SK-N-SH (cell line): Measurements from ENCODE around the gene AGO3. TPM values are rescaled to one million over a fixed set of nuclear protein-coding genes. Genes with fewer than 3 reads are reported as not detected.

Source experiments
- CTCF ChIA-PET: fragments of 300-600, 350-600 bp; formaldehyde crosslinking; extraction: SDS; loops from one replicate; lab custom pipeline; 2021; lab: Yijun Ruan, JAX
- POLR2A ChIA-PET: fragments of 350-600 bp; sonication (Branson Sonifier 250); formaldehyde crosslinking; extraction: SDS; loops from one replicate; lab custom pipeline; 2020; ENCODE audit warnings: antibody characterized with exemption, inconsistent platforms; lab: Yijun Ruan, JAX
- DNase-seq: peaks from one replicate; pipeline ENCODE4 v3.0.0; 2012
- H2AFZ ChIP-seq: fragments of 200-600 bp; sonication (generic); 2 replicates; pipeline ENCODE4 v1.8.1; 2016; ENCODE audit warnings: antibody characterized with exemption, mild to moderate bottlenecking, low read depth
- H3F3A ChIP-seq: fragments of 200-600 bp; sonication (generic); replicated peaks from 2 replicates; pipeline ENCODE3; 2016; ENCODE audit warnings: antibody characterized with exemption, mild to moderate bottlenecking; ENCODE audit not compliant: insufficient read depth
- H3K27ac ChIP-seq, 2 experiments: fragments of 200-500 bp in 1 of 2; fragments of 200-600 bp in 1 of 2; sonication (Bioruptor generic) in 1 of 2; sonication (generic), shearing (Covaris generic) in 1 of 2; 2 replicates each; pipeline versions ENCODE4 v1.5.1 to v1.6.1; 2014 to 2016; ENCODE audit warnings: low read depth in 2 of 2, inconsistent platforms in 1 of 2, low read length in 1 of 2, mild to moderate bottlenecking in 1 of 2, mixed read lengths in 1 of 2
- H3K27me3 ChIP-seq: fragments of 200-600 bp; sonication (generic), shearing (Covaris generic); 2 replicates; pipeline ENCODE4 v1.6.1; 2016; ENCODE audit warnings: mixed run types; ENCODE audit not compliant: insufficient read depth
- H3K36me3 ChIP-seq, 2 experiments: fragments of 200-500 bp in 1 of 2; fragments of 200-600 bp in 1 of 2; sonication (Bioruptor generic) in 1 of 2; sonication (generic) in 1 of 2; replicated peaks in 1 of 2; 2 replicates each; pipeline versions ENCODE3 to v1.5.1; 2014 to 2016; ENCODE audit warnings: low read length in 1 of 2, mild to moderate bottlenecking in 1 of 2; ENCODE audit not compliant: insufficient read depth in 2 of 2, control insufficient read depth in 1 of 2
- H3K4me1 ChIP-seq, 2 experiments: fragments of 200-500 bp in 1 of 2; fragments of 200-600 bp in 1 of 2; sonication (Bioruptor generic) in 1 of 2; sonication (generic), shearing (Covaris generic) in 1 of 2; 2 replicates each; pipeline versions ENCODE4 v1.5.1 to v1.6.1; 2014 to 2016; ENCODE audit warnings: low read depth in 1 of 2, low read length in 1 of 2, mixed run types in 1 of 2; ENCODE audit not compliant: insufficient read depth in 2 of 2, control insufficient read depth in 1 of 2
- H3K4me2 ChIP-seq: fragments of 200-600 bp; sonication (generic), shearing (Covaris generic); 2 replicates; pipeline ENCODE4 v1.6.1; 2017; ENCODE audit warnings: mixed run types
- H3K4me3 ChIP-seq, 2 experiments: fragments of 200-500 bp in 1 of 2; fragments of 200-600 bp in 1 of 2; sonication (Bioruptor generic) in 1 of 2; sonication (generic), shearing (Covaris generic) in 1 of 2; 2 replicates each; pipeline versions ENCODE4 v1.5.1 to v1.8.1; 2014 to 2016; ENCODE audit warnings: low read depth in 2 of 2, inconsistent platforms in 1 of 2, low read length in 1 of 2, mild to moderate bottlenecking in 1 of 2, mixed read lengths in 1 of 2, moderate library complexity in 1 of 2
- H3K79me2 ChIP-seq: fragments of 200-600 bp; sonication (generic); 2 replicates; pipeline ENCODE4 v1.8.1; 2017; ENCODE audit warnings: mild to moderate bottlenecking; ENCODE audit not compliant: insufficient read depth
- H3K9ac ChIP-seq: fragments of 200-600 bp; sonication (generic); 2 replicates; pipeline ENCODE4 v1.6.1; 2017; ENCODE audit warnings: mixed run types
- H3K9me2 ChIP-seq: fragments of 200-600 bp; sonication (generic); 2 replicates; pipeline ENCODE4 v1.6.1; 2017; ENCODE audit warnings: mixed run types
- H3K9me3 ChIP-seq: fragments of 200-600 bp; sonication (generic); 2 replicates; pipeline ENCODE4 v1.6.1; 2017; ENCODE audit warnings: mixed run types, mild to moderate bottlenecking, moderate library complexity
- H4K20me1 ChIP-seq: fragments of 200-600 bp; sonication (generic); 2 replicates; pipeline ENCODE4 v1.6.1; 2017; ENCODE audit warnings: mild to moderate bottlenecking, mixed run types; ENCODE audit not compliant: insufficient read depth
- CHD2 ChIP-seq: fragments of 150-350 bp; IDR thresholded peaks from 2 replicates; pipeline ENCODE4 v1.6.1; 2018; ENCODE audit warnings: low read length; ENCODE audit not compliant: partially characterized antibody
- EP300 ChIP-seq, 2 experiments: IDR thresholded peaks; 2 replicates each; pipeline versions ENCODE4 v1.4.0 to v1.6.1; 2012; ENCODE audit warnings: borderline replicate concordance in 1 of 2, low read depth in 1 of 2, low read length in 1 of 2
- FOXJ3 ChIP-seq: sonication (generic); formaldehyde crosslinking; IDR thresholded peaks from 2 replicates; pipeline ENCODE4 v1.5.1; 2020; ENCODE audit warnings: mild to moderate bottlenecking, missing genetic modification reagents
- GABPA ChIP-seq: IDR thresholded peaks from 2 replicates; pipeline ENCODE4 v1.4.0; 2012; ENCODE audit warnings: low read depth, mild to moderate bottlenecking
- JUND ChIP-seq: IDR thresholded peaks from 2 replicates; pipeline ENCODE4 v1.4.0; 2012
- MAX ChIP-seq: IDR thresholded peaks from 2 replicates; pipeline ENCODE4 v1.4.0; 2012; ENCODE audit warnings: low read depth
- NRF1 ChIP-seq: IDR thresholded peaks from 2 replicates; pipeline ENCODE4 v1.6.1; 2012; ENCODE audit warnings: low read depth, mild to moderate bottlenecking, low read length
- PBX3 ChIP-seq: IDR thresholded peaks from 2 replicates; pipeline ENCODE4; 2012
- RCOR1 ChIP-seq: fragments of 150-350 bp; IDR thresholded peaks from 2 replicates; pipeline ENCODE4 v1.6.1; 2017; ENCODE audit warnings: antibody characterized with exemption, low read length
- SIN3A ChIP-seq: IDR thresholded peaks from 2 replicates; pipeline ENCODE4 v1.6.1; 2012; ENCODE audit warnings: low read depth, mild to moderate bottlenecking, low read length, moderate library complexity, borderline replicate concordance
- USF1 ChIP-seq: IDR thresholded peaks from 2 replicates; pipeline ENCODE4 v1.4.0; 2012; ENCODE audit warnings: low read depth, borderline replicate concordance
- YY1 ChIP-seq: IDR thresholded peaks from 2 replicates; pipeline ENCODE4 v1.4.0; 2012; ENCODE audit warnings: low read depth, mild to moderate bottlenecking
- WGBS: methylation state at CpG from one replicate; pipeline ENCODE4 v1.1.6; 2017; ENCODE audit warnings: low lambda C conversion rate; 5-methylcytosine and 5-hydroxymethylcytosine counted together
- polyA plus RNA-seq, 3 experiments: library from polyadenylated mRNA; depleted of rRNA; stranded (reverse); fragments of >200 nt; gene quantifications; 2 replicates each; pipeline ENCODE4 v1.2.3, GENCODE V29; 2012

AGO3 gene
- polyA plus RNA-seq, 1 of the 3 experiments (the other 2 are of a cell fraction): 6.7 TPM

GRCh38 chr1:35883635-35884101 is 47.2 kb upstream of the AGO3 start:
- no peaks in the 10 kb centered on the region for H3F3A ChIP-seq
- no peaks in the 10 kb centered on the region for H3K27me3 ChIP-seq
- H3K9me3 ChIP-seq: no peaks in the 10 kb centered on the region
- H3K4me1 ChIP-seq: peaks cover 12 to 33% of the 10 kb centered on the region in 2 experiments; a peak in 2 of 4 replicates
- peak overlapping the region; percentile 87 for H3K9ac ChIP-seq
- peaks cover 20% of the 10 kb centered on the region for H4K20me1 ChIP-seq
- ChIA-PET POLR2A (no interaction called here), CTCF (interaction anchor here (0.6 to 3.4 kb wide), 29 partner anchors 9 to 968 kb away, joined by 3 to 26 read pairs (median 3); partner anchors contain the start of gene AGO3)
- H3K79me2 ChIP-seq: peaks cover 35% of the 10 kb centered on the region
- H3K27ac ChIP-seq: peak overlapping the region; percentile 40 to 86; a peak in 3 of 4 replicates
- peak overlapping the region; percentile 99 for H3K4me2 ChIP-seq
- H2AFZ ChIP-seq: peak overlapping the region; percentile 89
- peaks cover 2 to 5% of the 10 kb centered on the region in 2 experiments for H3K36me3 ChIP-seq
- whole genome bisulfite sequencing: 0% methylated on average over 7 of the region's 29 CpGs
- peak; percentile 92 for DNase-seq
- no peak for TF ChIP-seq RCOR1
- TF ChIP-seq SIN3A: no peak
- TF ChIP-seq CHD2: no peak
- no peak for TF ChIP-seq GABPA
- peak; percentile 71 for TF ChIP-seq NRF1
- TF ChIP-seq MAX: no peak
- H3K4me3 ChIP-seq: peak overlapping the region; percentile 96 to 99
- no peaks in the 10 kb centered on the region for H3K9me2 ChIP-seq

GRCh38 chr1:35884934-35885333 is 46.0 kb upstream of the AGO3 start:
- no peak overlapping the region for H3K4me3 ChIP-seq
- no peak overlapping the region for H3K9ac ChIP-seq
- DNase-seq: no peak
- ChIA-PET POLR2A (no interaction called here), CTCF (interaction anchor here (0.9 to 1.3 kb wide), 2 partner anchors 10 to 21 kb away, joined by 3 read pairs; no protein-coding TSS in a partner anchor)
- peaks cover 5 to 6% of the 10 kb centered on the region in 2 experiments for H3K36me3 ChIP-seq
- no peaks in the 10 kb centered on the region for H3F3A ChIP-seq
- no peaks in the 10 kb centered on the region for H3K27me3 ChIP-seq
- H3K4me2 ChIP-seq: no peak overlapping the region
- H3K4me1 ChIP-seq: peaks cover 12 to 33% of the 10 kb centered on the region in 2 experiments; a peak in 2 of 4 replicates
- no peak overlapping the region for H3K27ac ChIP-seq
- WGBS: 85% methylated on average over 2 of the region's 2 CpGs
- peaks cover 20% of the 10 kb centered on the region for H4K20me1 ChIP-seq
- H3K9me3 ChIP-seq: no peaks in the 10 kb centered on the region
- H3K9me2 ChIP-seq: no peaks in the 10 kb centered on the region
- TF ChIP-seq EP300 (IDR thresholded peaks at IDR 0.05; ENCODE audit: borderline replicate concordance in 1 of 2, low read depth in 1 of 2, low read length in 1 of 2) (no peak), PBX3 (no peak), JUND (no peak), YY1 (no peak), FOXJ3 (no peak), USF1 (no peak), NRF1 (no peak), RCOR1 (no peak), GABPA (no peak)
- TF ChIP-seq, all 33 proteins: peak for 0
- no peak overlapping the region for H2AFZ ChIP-seq
- H3K79me2 ChIP-seq: peaks cover 36% of the 10 kb centered on the region
